ENCODE results near the gene CACYBP. TPM values are rescaled to one million over a fixed set of nuclear protein-coding genes. Genes with fewer than 3 reads are reported as not detected.

CACYBP gene
- total and polyA plus RNA-seq, 2 of the 13 experiments (the other 11 are each of a cell fraction or from before 2014, with no cell fraction given): 18.4 to 183 TPM

DNA sequence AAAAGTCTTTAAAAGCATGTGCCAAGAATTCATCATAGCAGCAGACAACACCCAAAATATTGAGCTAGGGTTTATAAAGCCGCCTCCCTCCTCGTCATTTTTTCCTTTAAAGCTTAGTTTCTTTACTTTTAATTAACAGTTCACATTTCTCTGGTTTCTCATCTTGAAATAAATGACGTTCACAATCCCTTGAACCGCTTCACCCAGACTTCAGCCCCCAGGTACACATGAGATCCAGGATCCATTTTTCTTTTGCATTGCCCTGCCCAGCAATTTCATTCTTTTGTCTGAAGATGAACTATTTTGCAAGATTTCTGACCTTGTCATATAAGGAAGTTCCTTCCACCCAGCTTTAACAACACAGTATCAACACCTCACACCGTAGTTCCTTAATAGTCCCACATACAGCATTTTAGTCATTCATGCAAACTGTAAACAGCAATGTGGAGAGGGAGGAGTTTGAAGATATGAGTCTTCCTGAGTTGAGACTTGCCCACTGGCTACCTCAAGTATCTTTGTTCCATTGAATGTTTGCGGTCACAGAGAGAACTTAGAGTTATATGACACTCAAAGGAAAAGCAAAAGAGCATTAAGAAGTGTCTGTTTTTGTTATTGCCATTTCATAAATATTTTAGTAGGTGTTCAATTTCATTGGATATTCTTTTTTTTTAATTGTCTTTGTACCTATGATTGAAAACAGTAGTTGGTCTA is 35.3 kb upstream of the CACYBP start (continued):
- TF ChIP-seq, protein P1, sequence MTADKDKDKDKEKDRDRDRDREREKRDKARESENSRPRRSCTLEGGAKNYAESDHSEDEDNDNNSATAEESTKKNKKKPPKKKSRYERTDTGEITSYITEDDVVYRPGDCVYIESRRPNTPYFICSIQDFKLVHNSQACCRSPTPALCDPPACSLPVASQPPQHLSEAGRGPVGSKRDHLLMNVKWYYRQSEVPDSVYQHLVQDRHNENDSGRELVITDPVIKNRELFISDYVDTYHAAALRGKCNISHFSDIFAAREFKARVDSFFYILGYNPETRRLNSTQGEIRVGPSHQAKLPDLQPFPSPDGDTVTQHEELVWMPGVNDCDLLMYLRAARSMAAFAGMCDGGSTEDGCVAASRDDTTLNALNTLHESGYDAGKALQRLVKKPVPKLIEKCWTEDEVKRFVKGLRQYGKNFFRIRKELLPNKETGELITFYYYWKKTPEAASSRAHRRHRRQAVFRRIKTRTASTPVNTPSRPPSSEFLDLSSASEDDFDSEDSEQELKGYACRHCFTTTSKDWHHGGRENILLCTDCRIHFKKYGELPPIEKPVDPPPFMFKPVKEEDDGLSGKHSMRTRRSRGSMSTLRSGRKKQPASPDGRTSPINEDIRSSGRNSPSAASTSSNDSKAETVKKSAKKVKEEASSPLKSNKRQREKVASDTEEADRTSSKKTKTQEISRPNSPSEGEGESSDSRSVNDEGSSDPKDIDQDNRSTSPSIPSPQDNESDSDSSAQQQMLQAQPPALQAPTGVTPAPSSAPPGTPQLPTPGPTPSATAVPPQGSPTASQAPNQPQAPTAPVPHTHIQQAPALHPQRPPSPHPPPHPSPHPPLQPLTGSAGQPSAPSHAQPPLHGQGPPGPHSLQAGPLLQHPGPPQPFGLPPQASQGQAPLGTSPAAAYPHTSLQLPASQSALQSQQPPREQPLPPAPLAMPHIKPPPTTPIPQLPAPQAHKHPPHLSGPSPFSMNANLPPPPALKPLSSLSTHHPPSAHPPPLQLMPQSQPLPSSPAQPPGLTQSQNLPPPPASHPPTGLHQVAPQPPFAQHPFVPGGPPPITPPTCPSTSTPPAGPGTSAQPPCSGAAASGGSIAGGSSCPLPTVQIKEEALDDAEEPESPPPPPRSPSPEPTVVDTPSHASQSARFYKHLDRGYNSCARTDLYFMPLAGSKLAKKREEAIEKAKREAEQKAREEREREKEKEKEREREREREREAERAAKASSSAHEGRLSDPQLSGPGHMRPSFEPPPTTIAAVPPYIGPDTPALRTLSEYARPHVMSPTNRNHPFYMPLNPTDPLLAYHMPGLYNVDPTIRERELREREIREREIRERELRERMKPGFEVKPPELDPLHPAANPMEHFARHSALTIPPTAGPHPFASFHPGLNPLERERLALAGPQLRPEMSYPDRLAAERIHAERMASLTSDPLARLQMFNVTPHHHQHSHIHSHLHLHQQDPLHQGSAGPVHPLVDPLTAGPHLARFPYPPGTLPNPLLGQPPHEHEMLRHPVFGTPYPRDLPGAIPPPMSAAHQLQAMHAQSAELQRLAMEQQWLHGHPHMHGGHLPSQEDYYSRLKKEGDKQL (CRISPR knock-in tag; IDR thresholded peaks at IDR 0.05; ENCODE audit: low read depth): no peak
- no peak for TF ChIP-seq ZNF605 (CRISPR knock-in tag; IDR thresholded peaks at IDR 0.05)
- TF ChIP-seq, protein P2, sequence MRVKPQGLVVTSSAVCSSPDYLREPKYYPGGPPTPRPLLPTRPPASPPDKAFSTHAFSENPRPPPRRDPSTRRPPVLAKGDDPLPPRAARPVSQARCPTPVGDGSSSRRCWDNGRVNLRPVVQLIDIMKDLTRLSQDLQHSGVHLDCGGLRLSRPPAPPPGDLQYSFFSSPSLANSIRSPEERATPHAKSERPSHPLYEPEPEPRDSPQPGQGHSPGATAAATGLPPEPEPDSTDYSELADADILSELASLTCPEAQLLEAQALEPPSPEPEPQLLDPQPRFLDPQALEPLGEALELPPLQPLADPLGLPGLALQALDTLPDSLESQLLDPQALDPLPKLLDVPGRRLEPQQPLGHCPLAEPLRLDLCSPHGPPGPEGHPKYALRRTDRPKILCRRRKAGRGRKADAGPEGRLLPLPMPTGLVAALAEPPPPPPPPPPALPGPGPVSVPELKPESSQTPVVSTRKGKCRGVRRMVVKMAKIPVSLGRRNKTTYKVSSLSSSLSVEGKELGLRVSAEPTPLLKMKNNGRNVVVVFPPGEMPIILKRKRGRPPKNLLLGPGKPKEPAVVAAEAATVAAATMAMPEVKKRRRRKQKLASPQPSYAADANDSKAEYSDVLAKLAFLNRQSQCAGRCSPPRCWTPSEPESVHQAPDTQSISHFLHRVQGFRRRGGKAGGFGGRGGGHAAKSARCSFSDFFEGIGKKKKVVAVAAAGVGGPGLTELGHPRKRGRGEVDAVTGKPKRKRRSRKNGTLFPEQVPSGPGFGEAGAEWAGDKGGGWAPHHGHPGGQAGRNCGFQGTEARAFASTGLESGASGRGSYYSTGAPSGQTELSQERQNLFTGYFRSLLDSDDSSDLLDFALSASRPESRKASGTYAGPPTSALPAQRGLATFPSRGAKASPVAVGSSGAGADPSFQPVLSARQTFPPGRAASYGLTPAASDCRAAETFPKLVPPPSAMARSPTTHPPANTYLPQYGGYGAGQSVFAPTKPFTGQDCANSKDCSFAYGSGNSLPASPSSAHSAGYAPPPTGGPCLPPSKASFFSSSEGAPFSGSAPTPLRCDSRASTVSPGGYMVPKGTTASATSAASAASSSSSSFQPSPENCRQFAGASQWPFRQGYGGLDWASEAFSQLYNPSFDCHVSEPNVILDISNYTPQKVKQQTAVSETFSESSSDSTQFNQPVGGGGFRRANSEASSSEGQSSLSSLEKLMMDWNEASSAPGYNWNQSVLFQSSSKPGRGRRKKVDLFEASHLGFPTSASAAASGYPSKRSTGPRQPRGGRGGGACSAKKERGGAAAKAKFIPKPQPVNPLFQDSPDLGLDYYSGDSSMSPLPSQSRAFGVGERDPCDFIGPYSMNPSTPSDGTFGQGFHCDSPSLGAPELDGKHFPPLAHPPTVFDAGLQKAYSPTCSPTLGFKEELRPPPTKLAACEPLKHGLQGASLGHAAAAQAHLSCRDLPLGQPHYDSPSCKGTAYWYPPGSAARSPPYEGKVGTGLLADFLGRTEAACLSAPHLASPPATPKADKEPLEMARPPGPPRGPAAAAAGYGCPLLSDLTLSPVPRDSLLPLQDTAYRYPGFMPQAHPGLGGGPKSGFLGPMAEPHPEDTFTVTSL (CRISPR knock-in tag; IDR thresholded peaks at IDR 0.05; ENCODE audit: borderline replicate concordance): no peak

Measured in HepG2 (cell line).